HG03280 (cell line): Measurements from ENCODE around the gene MED8.
"Not testable (repeated sequence)": the region's sequence is repeated elsewhere in the genome, so short reads cannot be mapped to it uniquely, and the experiment has no call there.

Experiments
- ATAC-seq: cut with Tn5 transposase; IDR thresholded peaks from one replicate; pipeline ENCODE4 v1.9.1; 2021; ENCODE audit warnings: mild to moderate bottlenecking, moderate library complexity; ENCODE audit not compliant: unreplicated experiment

Gene MED8

DNA sequence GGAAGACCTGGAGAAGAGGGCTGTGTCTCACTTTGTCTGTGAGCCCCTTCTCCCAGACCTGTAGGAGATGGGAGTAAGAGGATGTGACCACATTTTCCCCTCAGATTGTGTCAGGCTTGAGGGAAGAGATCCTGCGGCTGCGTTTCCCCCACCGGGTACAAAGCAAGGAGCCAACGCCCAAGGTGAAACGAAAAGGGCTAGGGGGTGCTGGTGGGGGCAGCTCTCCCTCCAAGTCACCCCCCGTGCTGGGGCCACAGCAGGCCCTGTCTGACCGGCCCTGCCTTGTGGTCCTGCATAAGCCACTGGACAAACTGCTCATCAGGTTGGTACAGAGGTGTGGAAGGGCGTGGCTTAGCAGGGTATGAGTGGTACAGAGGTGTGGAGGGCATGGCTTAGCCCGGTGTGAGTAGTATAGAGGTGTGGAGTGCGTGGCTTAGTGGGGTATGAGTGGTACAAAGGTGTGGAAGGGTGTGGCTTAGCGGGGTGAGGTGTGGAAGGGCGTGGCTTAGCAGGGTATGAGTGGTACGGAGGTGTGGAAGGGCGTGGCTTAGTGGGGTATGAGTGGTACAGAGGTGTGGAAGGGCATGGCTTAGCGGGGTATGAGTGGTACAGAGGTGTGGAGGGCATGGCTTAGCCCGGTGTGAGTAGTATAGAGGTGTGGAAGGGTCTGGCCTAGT, 33.5 kb upstream of the MED8 start:
- ATAC-seq, result no peak

- ATAC-seq, result no peak
Measured at GRCh38 chr1:43421976-43422750, 32.6 kb upstream of the MED8 start.

- ATAC-seq, result no peak
Measured at GRCh38 chr1:43421396-43421795, 31.8 kb upstream of the MED8 start.

GRCh38 chr1:43420874-43421273, 31.3 kb upstream of the MED8 start:
- ATAC-seq, result no peak

DNA sequence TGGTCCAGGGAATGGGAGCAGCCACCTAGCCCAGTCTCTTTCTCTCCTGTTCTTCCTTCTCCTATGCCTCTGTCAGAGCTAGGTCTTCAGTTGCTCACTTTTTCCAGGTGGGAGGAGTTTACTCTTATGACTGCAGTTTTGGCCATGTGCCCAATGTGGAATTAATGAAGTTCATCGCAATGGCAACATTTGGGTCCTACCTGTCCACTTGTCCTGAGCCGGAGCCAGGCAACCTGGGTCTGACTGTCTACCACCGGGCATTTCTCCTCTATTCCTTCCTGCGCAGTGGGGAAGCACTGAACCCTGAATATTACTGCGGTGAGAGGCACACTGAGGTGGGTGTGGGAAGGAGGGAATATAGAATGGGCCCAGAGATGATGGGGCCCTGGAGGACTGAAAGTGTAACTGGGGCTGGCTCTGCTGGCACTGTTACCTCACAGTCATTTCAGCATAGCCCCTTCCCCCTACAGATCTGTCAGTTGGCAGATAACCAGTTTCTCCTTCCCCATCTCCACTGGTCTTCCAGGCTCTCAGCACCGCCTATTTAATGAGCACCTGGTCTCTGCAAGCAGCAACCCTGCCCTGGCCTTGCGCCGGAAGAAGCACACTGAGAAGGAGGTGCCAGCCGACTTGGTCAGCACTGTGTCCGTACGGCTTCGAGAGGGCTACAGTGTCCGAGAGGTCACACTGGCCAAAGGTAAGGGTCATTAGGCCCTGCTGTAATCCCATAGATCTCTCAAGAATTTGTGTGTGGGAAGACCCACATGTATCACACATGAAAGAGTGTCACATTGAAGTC, 30.2 kb upstream of the MED8 start:
- ATAC-seq, result no peak

GRCh38 chr1:43418858-43419257, 29.3 kb upstream of the MED8 start:
- no peak for ATAC-seq

DNA sequence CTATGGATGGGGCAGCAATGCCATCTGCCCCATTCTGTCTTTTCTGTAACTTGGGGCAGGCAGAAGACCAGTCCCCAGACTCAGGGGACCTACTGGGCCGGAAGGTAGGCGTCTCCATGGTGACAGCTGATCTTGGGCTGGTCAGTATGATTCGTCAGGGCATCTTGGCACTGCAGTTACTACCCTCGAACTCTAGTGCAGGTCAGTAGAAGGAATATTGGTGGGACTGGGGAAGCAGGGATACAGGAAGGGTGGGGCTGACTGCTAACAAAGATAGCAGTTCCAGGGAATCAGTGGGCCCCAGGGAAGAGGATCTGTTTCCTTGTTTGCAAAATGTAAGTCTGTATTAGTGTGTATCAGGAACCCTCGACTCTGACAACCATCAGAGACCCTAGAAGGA, 26.3 kb upstream of the MED8 start:
- ATAC-seq, result no peak

DNA sequence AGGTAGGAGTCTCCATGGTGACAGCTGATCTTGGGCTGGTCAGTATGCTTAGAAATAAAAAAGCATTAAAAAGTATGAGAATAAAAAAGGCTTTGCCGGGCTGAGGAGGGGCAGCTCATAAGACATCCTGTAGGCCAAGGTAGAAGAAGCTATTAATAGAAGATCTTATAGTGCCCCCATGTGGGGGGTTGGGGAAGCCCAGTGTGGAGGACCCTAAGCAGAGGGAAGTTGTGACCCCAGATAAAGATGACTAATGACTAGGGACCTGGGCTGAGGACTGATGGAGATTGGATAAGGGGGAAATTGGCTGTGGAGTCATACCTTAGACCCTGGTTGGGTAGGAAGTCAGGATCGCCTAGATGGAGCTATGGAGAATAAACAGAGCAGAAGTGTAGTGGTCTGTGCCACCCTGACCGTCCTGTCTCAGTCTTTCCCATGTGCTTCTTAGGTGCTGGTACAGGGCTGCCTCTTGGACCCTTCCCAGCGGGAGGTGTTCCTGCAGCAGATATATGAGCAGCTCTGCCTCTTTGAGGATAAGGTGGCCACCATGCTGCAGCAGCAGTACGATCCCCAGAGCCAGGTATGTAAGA, 25.1 kb upstream of the MED8 start:
- no peak for ATAC-seq

DNA sequence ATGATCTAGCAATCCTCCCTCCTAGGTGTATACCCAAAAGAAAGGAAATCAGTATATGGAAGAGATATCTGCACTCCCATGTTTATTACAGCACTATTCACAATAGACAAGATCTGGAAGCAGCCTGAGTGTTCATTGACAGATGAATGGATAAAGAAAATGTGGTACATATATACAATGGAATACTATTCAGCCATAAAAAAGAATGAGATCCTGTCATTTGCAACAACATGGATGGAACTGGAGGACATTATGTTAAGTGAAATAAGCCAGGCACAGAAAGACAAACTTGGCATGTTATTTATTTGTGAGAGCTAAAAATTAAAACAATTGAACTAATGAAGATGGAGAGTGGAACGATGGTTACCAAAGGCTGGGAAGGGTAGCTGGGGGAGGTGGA, 23.8 kb upstream of the MED8 start:
- not testable (repeated sequence) for ATAC-seq

GRCh38 chr1:43410571-43410970, 21.0 kb upstream of the MED8 start:
- ATAC-seq, result no peak

- ATAC-seq, result no peak
Measured at GRCh38 chr1:43405876-43406234, 16.3 kb upstream of the MED8 start.

DNA sequence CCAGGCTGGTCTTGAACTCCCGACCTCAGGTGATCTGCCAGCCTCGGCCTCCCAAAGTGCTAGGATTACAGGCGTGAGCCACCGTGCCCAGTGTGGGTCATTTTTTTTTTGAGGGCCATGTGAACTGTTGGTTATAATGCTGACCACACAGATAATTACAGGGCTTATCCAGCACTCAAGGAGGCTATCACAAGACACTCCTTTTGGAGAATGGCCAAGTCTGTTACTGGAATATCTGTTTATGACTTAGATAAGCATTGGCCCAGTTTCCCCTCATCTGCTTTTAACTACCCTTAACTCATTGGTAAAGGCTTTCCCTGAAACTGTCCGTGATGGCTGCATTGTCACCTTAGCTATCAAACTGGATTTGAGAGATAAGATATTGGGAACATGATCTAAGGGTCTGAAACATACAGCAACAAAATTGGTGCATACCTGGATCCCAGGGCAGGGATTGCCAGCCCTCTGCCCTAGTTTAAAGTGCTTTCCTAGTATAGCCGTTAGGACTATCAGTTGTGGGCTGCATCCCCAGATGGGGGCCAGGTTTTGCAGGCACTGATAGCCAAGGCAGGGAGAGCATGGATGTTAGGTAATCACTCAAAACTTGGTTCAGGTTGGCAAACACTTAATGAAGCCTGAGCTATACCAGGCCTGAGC, 15.7 kb upstream of the MED8 start:
- ATAC-seq, result no peak

- no peak for ATAC-seq
Measured at GRCh38 chr1:43404353-43404752, 14.8 kb upstream of the MED8 start.

GRCh38 chr1:43402089-43402865, 12.7 kb upstream of the MED8 start:
- ATAC-seq, result no peak

GRCh38 chr1:43400441-43400840, 10.8 kb upstream of the MED8 start:
- ATAC-seq, result not testable (repeated sequence)

- no peak for ATAC-seq
Measured at GRCh38 chr1:43398227-43398626, 8.6 kb upstream of the MED8 start.

DNA sequence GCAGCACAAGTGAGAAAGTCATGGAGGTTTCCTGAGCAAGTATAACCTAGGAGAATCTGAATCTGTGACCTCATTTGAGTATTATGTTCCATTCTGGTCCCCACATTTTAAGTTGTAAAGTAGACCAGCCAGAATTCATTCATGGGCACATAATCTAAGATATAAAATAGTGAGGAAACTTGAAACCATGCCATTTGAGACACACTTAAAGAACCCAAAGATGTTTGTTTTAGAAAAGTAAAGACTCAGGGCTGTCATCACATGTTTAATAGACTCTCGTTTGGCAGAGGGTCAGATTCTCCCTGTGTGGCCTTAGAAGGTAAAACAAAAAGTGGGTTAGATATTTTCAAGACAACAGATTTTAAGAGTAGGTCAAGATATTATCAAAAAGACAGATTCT, 6.5 kb upstream of the MED8 start:
- no peak for ATAC-seq

DNA sequence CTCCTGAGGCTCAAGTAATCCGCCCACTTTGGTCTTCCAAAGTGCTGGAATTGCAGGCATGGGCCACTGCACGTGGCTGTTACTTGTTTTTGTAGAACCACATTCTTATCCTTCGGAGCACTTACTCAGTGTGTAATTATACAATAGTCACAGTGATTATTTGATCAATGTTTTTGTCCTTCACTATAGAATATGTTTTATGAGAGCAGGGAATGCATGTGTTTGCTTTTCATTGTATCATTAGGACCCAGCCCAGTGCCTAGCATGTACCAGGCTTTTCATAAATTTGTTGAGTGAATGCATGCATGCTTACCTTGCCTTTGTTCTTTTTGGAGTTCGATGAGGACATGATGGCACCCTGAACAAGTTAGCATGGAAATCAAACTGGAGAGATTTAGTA, 5.9 kb upstream of the MED8 start:
- ATAC-seq, result no peak

DNA sequence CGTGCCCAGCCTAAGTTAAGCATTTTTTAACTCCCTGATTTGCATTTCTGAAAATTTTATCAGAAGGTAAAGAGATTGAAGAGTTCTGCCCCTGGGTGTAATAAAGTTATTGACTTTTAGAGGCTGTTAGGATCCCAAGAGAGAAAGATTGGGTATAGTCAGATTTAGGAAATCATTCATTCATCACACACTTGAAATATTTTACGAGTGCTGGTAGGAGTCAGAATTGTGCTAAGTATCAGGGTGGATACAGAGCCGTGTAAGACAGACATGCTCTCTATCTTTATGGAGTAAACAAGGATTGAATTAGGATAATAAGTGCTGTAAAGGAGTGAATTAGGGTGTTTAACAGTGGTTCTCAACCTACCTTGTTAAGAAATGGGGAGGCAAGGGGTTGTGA, 3.1 kb upstream of the MED8 start:
- ATAC-seq, result no peak

GRCh38 chr1:43388613-43389012, 987 bp downstream of the MED8 start:
- ATAC-seq, result no peak
